ENCODE data around the gene AK5.

The AK5 gene

DNA sequence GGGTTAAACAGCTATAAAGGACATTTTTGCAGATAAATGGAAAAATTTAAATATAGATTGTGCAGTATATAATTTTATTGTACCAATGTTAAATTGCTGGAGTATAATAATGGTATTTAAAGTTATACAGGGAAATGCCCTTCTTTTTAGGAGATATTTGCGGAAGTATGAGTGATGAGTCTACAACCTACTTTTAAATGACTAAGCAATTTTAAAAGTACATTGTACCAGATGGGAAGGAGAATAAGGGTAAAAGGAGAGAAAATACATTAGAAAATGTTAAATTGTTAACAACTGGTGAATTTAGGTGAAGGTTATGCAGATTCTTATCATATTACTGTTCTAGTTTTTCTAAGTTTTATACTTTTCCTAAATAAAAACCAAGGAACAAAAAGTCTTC, 308.8 kb downstream of the AK5 start:
- Histone ChIP-seq H3K27me3 (ENCODE audit: control insufficient read depth, insufficient read depth, low read length) (no peaks in the 10 kb centered on the region), H3K9ac (ENCODE audit: low read length) (no peak overlapping the region), H3K36me3 (ENCODE audit: control insufficient read depth, insufficient read depth, low read length) (0 out of 2 replicates have a peak, but pooled peaks cover 3% of the 10 kb centered on the region)

DNA sequence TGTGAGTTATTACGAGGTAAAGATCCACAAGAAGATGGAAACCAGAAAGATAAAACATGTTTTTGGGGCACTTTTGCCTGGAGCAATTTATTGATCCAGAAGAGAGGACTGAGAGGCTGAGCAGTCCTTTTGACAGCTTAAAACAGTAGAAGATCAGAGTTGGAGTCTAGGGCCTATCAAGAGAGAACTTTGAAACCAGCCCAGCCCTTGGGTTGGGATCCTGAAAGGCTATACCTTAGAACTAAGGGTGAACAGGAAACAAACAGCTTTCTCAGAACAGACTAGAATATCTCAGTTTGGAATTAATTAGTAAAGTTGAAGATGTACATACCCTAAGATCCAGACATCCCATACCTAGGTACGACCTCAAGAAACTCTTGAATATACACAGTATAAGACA, 311.1 kb downstream of the AK5 start:
- Histone ChIP-seq H3K36me3 (ENCODE audit: control insufficient read depth, insufficient read depth, low read length) (peaks cover 6% of the 10 kb centered on the region; the same call in 1 of the 2 replicates), H3K27ac (ENCODE audit: low read depth, low read length) (no peak overlapping the region), H3K4me3 (ENCODE audit: low read depth, low read length) (no peak overlapping the region), H3K9ac (ENCODE audit: low read length) (no peak overlapping the region), H3K9me3 (ENCODE audit: control insufficient read depth, insufficient read depth, low read depth, low read length) (no peaks in the 10 kb centered on the region), H3K4me1 (ENCODE audit: control insufficient read depth, insufficient read depth, low read length) (no peaks in the 10 kb centered on the region), H3K27me3 (ENCODE audit: control insufficient read depth, insufficient read depth, low read length) (no peaks in the 10 kb centered on the region)

More for the DNA sequence above, 308.8 kb downstream of the AK5 start:
- no peak overlapping the region for H3K4me3 ChIP-seq (ENCODE audit: low read depth, low read length)
- H3K9me3 ChIP-seq (ENCODE audit: control insufficient read depth, insufficient read depth, low read depth, low read length): no peaks in the 10 kb centered on the region
- no peak overlapping the region for H3K27ac ChIP-seq (ENCODE audit: low read depth, low read length)
- no peaks in the 10 kb centered on the region for H3K4me1 ChIP-seq (ENCODE audit: control insufficient read depth, insufficient read depth, low read length)

- H3K4me1 ChIP-seq (ENCODE audit: control insufficient read depth, insufficient read depth, low read length): no peaks in the 10 kb centered on the region
- H3K9me3 ChIP-seq (ENCODE audit: control insufficient read depth, insufficient read depth, low read depth, low read length): no peaks in the 10 kb centered on the region
- H3K9ac ChIP-seq (ENCODE audit: low read length): no peak overlapping the region
- no peak overlapping the region for H3K27ac ChIP-seq (ENCODE audit: low read depth, low read length)
- H3K4me3 ChIP-seq (ENCODE audit: low read depth, low read length): no peak overlapping the region
- H3K36me3 ChIP-seq (ENCODE audit: control insufficient read depth, insufficient read depth, low read length): peaks cover 6% of the 10 kb centered on the region; the same call in 1 of the 2 replicates
- no peaks in the 10 kb centered on the region for H3K27me3 ChIP-seq (ENCODE audit: control insufficient read depth, insufficient read depth, low read length)
Observed at GRCh38 chr1:77594366-77595112, 312.7 kb downstream of the AK5 start.

- H3K4me1 ChIP-seq (ENCODE audit: control insufficient read depth, insufficient read depth, low read length): no peaks in the 10 kb centered on the region
- no peaks in the 10 kb centered on the region for H3K27me3 ChIP-seq (ENCODE audit: control insufficient read depth, insufficient read depth, low read length)
- H3K36me3 ChIP-seq (ENCODE audit: control insufficient read depth, insufficient read depth, low read length): peaks cover 6% of the 10 kb centered on the region; the same call in 1 of the 2 replicates
- no peak overlapping the region for H3K4me3 ChIP-seq (ENCODE audit: low read depth, low read length)
- no peaks in the 10 kb centered on the region for H3K9me3 ChIP-seq (ENCODE audit: control insufficient read depth, insufficient read depth, low read depth, low read length)
- no peak overlapping the region for H3K9ac ChIP-seq (ENCODE audit: low read length)
- H3K27ac ChIP-seq (ENCODE audit: low read depth, low read length): no peak overlapping the region
Observed at GRCh38 chr1:77597310-77597709, 315.5 kb downstream of the AK5 start.

DNA sequence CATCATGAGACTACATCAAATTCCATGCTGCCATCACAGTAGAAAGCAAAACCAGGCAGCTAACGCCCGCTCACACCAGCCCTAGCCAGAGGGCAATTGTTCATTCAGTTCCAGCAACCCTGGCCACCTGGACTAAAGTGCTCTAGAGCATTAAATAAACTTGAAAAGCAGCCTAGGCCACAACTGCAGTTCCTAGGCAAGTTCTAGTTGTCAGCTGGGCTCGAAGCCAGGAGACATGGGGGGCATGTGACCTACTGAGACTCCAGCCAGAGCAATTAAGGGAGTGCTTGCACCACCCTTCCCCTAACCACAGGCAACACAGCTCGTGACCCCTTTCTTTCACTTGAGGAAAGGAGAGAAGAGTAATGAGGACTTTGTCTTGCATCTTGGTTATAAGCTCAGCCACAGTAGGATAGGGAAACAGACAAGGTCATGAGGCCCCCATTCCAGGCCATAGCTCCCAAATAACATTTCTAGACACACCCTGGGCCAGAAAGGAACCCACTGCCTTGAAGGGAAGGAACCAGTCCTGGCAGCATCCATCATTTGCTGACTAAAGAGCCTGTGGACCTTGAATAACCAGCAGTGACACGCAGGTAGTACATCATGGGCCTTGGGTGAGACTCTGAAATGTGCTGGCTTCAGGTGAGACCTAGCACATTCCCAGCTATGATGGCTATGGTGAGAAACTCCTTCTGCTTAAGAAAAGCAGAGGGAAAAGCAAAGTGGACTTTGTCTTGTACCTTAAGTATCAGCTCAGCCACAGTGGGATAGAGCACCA, 323.6 kb downstream of the AK5 start:
- H3K4me1 ChIP-seq (ENCODE audit: control insufficient read depth, insufficient read depth, low read length): no peaks in the 10 kb centered on the region
- no peak overlapping the region for H3K27ac ChIP-seq (ENCODE audit: low read depth, low read length)
- H3K36me3 ChIP-seq (ENCODE audit: control insufficient read depth, insufficient read depth, low read length): peaks cover 2% of the 10 kb centered on the region; the same call in 1 of the 2 replicates
- no peak overlapping the region for H3K9ac ChIP-seq (ENCODE audit: low read length)
- H3K9me3 ChIP-seq (ENCODE audit: control insufficient read depth, insufficient read depth, low read depth, low read length): peaks cover 10% of the 10 kb centered on the region; the same call in 1 of the 2 replicates
- no peak overlapping the region for H3K4me3 ChIP-seq (ENCODE audit: low read depth, low read length)
- H3K27me3 ChIP-seq (ENCODE audit: control insufficient read depth, insufficient read depth, low read length): no peaks in the 10 kb centered on the region

- H3K4me3 ChIP-seq (ENCODE audit: low read depth, low read length): no peak overlapping the region
- no peaks in the 10 kb centered on the region for H3K4me1 ChIP-seq (ENCODE audit: control insufficient read depth, insufficient read depth, low read length)
- no peaks in the 10 kb centered on the region for H3K27me3 ChIP-seq (ENCODE audit: control insufficient read depth, insufficient read depth, low read length)
- H3K9me3 ChIP-seq (ENCODE audit: control insufficient read depth, insufficient read depth, low read depth, low read length): peaks cover 20% of the 10 kb centered on the region; the same call in 1 of the 2 replicates
- H3K36me3 ChIP-seq (ENCODE audit: control insufficient read depth, insufficient read depth, low read length): peaks cover 2% of the 10 kb centered on the region
- no peak overlapping the region for H3K27ac ChIP-seq (ENCODE audit: low read depth, low read length)
- no peak overlapping the region for H3K9ac ChIP-seq (ENCODE audit: low read length)
Observed at GRCh38 chr1:77608893-77609292, 327.1 kb downstream of the AK5 start.

Measured in HUES6 (cell line).